ENCODE results near the gene WNT7A.

WNT7A gene

DNA sequence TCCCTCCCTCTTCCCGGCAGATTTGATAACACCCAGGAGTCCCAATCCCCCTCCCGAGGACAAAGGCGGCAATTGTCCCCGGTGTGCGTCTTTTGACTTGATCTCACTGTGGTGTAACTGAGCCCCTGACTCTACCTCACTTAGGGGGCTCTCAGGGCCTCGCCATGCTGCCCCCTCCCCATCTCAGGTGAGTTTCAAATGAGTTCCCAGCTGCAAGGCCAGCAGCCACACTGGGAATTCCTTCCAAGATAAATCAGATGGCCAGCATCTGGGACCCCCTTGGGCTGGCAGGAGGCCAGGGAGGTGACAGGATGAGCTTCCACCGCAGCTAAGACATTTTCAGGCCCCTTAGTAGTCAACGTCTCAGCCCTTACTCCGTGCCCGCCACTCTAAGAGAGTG lies 35.0 kb downstream of the WNT7A start:
- DNase-seq, result no peak

DNA sequence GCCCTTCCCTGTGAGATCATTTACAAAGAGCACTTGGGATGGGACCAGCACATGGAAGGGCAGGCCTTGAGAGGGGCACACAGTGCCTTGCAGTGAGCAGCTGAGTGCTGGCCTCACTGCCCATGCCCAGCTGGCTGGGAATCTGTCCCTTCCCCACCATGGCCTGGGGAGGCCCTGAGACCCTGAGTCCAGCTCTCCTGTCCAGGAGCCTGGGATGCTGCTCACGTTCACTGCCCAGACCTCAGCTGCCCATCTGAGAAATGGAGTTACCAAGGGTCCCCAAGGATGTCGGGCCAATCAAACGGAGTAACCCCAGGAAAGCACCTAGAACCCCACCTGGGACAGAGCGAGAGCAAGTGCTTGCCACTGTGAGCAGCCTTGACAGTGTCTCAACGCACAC lies 35.6 kb downstream of the WNT7A start:
- no peak for DNase-seq

DNA sequence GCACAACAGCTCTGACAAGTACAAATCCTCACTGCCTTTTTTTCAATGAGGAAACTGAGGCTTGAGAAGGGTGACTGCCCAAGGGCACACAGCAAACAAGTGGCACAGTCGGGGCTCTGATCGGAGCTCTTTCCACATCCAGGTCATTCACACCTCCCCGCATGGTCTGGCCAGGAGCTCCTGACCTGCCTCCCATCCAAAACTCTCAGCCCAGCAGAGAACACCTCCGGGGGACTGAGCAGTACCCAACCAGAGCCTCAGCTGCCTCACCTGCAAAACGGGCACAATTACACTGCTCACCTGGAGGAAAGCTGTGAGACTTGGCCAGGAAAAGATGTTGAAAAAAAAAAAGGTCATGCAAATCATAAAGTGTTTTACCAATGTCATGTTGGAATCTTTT lies 36.5 kb downstream of the WNT7A start:
- no peak for DNase-seq

DNA sequence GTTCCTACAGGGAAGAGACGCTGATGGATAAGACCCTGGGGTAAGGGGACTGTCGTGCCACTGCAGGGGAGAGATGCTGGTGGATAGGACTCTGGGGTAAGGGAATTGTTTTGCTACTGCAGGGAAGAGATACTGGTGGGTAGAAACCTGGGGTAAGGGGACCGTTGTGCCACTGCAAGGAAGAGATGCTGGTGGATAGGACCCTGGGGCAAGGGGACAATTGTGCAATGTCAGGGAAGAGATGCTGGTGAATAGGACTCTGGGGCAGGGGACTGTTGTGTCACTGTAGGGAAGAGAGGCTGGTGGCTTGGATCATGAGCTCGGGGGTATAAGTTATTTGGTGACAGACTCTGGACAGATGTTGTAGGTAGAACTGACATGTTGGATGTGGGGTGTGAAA lies 37.6 kb downstream of the WNT7A start:
- DNase-seq, result no peak

DNA sequence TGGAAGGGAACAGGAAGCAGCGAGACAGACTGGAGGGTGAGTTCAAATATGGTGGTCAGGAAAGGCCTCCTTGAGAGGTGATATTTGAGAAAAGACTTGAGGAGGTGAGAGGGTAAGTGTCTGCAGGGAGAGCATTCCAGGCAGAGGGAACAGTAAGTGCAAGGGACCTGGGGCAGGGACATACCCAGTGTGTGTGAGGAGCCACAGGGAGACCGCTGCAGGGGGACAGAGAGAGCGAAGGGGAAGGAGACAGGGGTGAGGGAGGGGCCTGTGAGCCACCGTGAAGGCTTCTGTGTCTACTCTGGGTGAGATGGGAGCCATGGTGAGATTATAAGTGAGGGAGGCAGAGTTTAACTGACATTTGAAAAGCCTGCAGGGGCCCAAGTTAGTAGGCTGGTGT lies 38.0 kb downstream of the WNT7A start:
- DNase-seq, result no peak

DNA sequence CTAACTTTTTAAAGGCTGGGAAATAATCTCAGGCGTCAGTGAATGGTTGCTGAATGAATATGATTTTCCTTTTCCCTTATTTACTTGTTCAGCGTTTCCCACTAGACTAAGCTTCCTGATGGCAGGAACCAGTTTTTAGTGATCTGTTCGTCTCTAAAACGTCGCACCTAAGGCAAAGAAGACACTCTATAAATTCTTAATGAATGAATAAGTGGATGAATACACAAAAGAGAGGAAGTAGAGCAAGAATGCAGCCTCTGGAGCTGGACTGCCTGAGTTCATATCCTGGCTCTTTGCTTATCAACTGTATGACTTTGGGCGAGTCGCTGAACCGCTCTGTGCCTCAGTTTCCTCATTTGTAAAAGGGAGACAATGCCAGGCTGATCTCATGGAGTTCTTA lies 38.7 kb downstream of the WNT7A start:
- DNase-seq, result no peak

DNA sequence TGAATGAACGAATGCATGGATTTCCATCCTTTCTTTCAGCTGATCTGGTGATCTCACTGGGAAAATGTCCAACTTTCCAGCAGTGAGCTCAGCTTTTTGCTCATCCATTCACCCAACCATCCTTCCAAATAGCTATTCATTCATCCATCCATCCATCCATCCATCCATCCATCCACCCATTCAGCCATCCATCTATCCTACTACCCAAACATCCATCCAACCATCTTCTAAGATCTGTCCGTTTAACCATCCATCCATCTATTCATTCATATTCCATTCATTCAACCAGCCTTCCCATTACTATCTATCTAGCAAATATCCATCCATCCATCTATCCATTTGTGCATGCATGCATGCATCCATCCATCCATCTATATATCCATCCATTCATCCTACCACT lies 39.4 kb downstream of the WNT7A start:
- no peak for DNase-seq

DNA sequence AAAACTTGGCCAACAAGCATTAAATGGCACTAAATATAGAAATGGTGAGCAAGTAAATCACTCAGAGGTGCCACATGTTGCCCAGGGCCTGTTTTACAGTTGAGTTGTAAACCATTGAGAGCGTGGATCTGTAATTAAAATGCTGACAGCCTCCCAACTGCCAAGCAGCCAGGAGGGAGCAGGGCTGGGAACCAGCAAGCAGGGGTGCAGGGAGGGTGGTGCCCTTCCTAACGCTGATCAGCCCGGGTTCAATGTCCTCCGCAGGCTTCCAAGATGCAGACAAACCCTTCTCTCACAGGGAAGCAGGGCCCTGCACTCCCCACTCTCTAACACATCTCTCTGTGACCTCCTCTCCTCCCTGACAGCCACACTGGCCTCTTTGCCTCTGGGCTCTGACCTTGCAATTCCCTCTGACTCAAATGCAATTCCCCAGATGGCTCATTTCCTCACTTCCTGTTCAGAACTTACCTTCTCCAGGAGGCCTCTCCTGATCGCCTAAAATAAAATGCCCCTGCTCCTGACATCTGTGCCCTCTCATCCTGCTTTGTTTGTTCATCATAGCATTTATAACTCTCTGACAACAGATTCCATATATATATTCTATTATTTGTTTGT lies 40.0 kb downstream of the WNT7A start:
- no peak for DNase-seq

DNA sequence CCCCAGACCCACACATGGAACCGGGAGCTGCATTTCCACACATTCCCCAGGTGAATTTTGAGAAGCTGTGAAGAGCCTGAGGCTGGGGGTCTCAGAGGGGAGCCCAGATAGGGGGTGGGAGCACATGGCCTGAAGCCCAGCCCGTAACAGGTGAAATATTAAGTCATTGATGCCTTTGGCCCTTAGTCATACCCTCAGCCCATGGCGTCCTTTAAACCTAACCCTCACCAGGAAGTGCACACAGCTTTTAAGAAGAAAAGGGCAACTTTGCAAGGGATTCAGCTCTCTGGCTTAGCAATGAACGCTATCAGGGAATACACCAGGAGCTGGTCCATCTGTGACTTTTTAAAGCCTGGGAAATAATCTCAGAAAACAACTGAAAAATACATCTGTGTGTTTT lies 40.6 kb downstream of the WNT7A start:
- no peak for DNase-seq

DNA sequence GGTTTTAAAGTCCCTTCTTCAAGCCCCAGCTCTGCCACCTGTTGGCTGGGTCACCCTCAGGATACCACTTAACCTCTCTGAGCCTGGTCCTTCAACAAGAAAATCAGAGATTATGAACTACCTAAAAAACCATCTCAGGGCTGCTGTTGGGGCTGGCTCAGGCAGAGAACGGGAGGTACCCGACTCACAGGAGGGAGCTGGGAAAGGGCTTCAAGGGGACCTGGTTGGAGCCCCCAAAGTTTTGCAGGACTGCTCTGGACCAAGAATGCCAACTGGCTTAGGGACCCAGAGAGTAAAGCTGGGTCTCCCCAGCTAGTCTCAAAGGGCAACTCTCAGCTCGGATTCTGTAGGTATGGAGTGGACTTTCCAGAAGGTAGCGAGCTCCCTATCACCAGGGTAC lies 41.5 kb downstream of the WNT7A start:
- no peak for DNase-seq

DNA sequence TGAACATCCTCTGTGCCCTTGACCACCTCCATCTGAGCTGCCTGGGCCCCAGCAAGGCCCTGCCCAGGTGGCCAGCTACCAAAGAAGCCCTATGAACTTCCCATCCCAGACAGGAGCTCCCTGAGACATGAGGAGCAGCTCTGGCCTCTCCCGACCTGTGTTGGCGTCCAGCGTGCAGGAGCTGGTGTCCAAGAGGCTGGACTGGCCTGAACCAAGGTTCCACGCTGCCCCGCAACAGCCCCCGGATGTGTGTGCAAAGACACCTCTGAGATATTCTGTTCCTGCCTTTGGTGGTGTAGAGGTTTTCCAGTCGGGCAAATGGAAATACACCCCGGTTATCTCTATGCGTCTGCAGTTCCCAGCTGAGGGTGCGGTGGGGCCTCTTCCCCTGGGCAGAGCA lies 42.1 kb downstream of the WNT7A start:
- DNase-seq, result no peak

DNA sequence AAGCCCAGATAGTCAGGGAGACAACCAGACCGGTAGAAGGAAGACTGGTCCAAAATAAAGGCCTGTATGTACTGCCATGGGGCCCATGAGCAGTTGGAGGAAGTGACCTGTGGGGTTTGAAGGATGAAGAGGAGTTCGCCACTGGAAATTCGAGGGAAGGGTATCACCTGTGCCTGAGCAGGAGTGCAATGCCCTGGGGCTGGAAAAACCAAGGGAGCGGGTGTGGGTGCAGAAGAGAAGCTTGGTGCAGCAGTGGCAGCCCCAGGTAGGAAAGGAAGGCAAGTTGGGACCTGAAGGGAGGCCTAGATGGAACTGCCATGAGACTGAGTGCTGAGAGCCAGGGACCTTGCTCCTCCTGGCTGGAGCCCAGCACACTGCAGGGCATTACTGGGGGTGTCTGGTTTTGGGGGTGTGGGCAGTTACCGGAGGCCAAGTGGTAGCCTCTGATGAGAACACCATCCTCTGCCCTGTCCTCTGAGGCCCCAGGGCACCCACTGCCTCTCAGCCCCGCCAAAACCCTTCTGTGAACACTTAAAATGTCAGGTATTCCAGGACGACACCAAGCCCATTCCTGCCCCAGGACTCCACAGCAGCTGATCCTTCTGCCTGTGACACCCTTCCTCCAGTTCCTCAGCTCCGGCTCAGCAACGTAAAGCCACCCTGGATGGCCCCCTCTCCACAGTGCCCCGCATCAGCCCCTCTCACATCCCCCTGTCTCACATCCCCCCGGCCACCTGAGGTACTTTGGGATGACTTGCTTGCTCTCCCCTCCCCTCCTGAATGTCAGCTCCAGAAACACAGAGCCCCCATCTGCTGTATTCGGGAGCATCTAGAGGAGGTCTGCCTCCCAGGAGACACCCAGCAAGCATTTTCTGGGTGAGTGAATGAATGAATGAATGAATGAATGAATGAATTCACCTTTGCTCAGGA lies 42.9 kb downstream of the WNT7A start:
- DNase-seq, result no peak

DNA sequence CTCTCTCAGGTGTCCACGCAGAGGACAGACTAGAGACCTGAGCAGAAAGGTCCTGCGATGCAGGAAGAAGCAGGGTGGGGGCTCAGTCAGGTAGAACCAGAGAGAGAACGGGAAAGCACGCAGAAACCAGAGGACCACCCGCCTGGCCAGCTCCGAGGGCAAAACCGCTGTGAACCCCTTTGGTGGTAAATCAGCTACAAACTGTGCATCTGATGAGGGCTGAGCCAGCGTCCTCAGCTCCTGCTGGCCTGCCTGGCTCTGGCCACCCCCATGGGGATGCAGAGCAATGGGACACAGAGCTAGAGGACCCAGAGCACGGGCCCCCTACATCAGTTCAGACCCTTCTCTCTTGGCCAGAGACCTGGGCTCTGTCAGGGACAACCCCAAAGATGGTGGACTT lies 44.6 kb downstream of the WNT7A start:
- no peak for DNase-seq

DNA sequence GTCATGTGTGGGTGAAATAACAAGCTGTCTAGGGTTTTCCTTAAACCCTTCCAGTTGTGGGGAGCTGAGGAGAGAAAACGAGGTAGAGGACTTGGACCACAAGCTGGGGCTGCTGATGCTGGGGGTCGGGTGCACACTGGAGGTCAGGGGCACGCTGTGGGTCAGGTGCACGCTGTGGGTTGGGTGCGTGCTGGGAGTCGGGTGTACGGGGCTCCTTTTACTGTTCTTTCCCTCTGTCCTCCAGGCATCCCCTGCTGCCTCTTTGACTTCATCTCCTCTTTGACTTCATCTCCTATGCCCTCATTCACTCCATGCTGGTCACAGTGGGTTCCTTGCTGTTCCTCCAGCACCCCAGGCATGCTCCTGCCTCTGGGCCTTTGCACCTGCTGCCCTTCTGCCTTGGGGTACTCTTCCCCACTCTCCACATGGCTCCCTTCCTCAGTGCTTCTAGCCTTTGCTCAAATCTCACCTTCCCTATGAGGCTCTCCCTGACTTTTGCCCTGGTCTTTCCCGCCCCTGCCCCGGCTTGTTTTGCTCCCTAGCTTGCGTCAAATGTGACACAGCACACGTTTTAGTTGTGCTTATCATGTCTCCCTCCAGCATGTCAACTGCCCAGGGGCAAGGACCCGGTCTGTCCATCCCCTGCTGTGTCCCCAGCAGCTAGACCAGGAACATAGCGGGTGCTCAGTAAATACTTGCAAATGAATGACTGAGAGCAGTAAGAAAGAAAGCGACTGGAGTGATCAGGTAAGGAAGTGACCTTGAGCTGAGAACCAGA lies 45.4 kb downstream of the WNT7A start:
- DNase-seq, result no peak

DNA sequence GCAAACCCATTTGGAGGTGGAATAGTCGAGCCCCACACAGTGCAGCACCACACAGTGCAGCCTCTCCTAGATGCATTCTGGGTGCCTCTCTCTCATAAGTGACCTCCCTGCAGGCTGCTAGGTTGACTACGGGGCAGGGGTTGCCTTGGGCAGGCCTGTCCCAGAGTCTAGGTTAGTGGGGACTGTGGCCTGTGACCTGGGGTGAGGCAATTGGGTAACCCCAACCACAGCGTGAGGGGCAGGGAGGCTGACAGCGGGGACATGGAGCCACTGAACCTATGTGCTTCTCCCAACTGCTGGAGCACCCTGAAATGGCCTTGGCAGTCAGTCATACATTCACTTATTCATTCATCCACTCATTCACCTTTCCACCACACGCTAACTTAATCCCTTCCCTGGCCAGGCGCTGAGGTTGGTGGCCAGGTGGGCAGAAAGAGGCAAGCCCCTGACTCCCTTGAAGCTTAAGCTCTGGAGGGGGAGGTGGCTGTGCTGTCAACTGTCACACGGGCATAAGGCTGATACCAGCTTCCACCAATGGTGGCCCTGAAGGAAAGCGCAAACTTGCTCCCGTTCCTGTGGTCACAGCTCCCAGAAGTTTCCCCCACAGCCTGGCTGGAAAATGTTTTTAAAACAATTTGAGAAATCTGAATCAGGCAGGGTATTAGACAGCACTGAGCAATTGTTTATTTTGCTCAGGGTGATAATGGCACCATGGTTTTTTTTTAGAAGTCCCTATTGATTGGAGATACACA lies 46.2 kb downstream of the WNT7A start:
- no peak for DNase-seq

DNA sequence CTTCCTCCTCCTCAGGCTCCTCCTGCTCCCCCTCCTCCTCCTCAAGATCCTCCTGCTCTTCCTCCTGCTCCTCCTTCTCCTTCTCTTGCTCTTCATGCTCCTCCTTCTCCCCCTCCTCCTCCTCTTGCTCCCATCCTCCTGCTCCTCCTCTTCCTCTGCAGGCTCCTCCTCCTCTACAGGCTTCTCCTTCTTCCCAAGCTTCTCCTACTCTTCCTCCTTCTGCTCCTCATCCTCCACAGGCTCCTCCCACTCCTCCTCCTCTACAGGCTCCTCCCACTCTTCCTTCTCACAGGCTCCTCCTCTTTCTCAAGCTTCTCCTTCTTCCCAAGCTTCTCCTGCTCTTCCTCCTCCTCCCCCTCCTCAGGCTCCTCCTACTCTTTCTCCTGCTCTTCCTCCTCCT lies 47.7 kb downstream of the WNT7A start:
- DNase-seq, result no peak

DNA sequence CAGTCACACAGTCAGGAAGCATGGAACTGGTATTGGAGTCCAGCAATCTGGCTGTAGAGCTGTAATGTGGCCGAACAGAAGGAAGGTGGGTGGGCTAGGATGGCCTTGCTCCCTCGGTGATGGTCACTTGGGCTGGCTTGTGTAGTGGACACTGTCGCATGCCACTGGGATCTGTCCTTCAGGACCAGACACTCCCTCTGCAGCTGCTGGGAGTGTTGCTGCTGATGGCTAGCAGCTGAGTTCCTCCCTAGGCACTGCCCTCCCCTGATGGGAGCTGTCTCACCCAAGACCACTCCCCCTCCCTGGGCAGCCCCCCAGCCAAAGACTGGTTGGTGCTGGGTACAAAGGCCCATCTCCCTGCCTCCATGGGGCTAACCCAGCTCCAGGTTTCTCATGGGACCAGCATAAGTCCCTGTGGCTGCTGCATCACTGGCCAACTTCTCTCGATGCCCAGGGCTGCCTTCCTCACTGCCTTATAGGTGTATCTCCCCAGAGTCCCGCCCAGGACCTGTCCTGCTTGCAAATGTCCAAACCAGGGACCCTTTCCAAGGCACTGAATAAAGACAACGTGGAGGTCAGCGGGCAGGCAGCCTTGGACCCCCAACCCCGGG lies 48.4 kb downstream of the WNT7A start:
- DNase-seq, result no peak

DNA sequence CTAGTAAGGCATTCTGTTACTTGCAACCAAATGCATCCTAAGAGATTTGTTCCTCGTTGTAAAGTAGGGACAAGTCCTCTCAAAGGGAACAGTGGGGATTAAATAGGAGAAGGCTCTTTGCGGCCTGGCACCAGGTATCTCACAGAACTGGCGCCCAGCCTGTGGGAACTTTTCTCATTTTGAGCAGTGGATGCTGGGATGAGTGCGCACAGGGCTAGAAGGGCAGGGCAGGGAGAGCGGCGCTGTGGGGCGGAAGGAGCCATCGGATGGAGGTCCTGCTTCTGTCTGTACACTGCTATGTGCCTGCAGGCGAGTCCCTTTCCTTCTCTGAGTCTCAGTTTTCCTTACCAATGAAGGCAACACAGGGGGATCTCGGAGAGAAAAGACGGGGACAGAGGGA lies 50.6 kb downstream of the WNT7A start:
- DNase-seq, result no peak

DNA sequence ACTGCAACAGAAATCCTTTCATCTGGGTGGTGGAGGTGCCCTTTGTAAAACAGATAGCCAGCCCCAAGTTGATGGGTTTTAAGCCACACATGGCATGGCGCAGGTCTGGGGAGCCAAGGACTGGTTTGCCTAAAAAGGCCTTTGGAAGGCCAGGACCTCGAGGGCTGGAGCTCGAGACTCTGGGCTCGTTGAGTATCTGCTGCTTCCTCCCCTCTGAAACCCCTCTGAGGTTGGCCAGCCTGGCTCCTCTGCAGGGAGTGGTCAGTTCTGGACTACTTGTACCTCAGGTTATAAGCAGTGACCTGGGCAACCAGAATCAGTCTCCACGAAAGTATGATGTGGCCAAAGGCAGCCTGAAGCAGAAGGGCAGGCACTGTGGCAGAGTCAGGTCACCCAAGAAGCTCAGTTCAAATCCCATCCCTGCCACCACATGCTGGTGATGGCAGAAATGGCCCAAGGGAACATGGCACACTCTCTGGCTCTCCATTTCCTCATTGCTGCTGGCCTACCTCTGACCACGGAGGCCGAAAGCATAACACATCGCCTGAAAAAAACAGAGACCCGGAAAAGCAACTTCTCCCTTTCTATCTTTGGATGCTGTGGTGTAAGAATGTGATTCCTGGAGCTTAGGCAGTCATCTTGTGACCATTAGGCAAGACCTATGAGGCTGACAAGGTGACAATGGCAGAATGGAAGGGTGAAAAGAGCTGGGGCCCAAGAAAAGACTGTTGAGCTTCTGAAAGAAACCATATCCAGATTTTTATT lies 51.2 kb downstream of the WNT7A start:
- no peak for DNase-seq

DNA sequence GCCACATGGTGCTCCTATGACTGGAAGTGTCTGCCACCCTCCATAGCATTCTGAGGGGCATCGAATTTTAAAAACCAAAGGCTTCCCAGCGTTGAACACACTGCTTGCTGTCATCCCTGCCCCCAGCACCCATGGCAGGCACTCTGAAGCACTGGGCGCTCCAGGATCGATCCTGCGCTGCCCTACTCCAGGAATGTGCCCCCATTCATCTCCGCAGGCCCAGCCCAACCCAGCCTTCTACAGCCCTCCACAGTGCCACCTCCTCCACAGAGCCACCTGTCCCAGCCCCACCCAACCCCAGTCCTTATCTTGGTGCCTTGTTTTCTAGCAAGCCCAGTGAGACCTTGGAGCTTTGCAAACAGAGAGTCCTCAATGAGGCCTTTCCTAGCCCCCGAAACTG lies 52.2 kb downstream of the WNT7A start:
- no peak for DNase-seq

DNA sequence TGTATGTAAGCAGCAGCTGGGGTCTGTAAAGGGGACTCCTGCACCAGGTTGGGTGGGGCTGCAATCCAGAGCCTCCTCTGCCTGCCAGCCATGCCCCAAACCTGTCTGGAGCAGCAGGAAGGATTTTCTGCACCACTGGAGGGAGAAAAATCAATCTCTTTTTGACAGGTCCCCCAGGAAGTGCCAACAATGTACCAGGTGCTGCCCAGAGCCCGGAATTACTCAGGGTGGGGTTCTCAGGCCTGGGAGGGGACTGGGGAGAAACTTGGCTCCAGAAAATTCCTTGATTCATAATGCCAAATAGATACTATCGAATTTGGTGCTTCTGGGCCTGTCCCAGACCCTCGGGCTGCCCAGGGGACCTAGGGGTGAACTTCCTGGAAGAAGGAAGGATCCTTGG lies 52.6 kb downstream of the WNT7A start:
- DNase-seq, result no peak

DNA sequence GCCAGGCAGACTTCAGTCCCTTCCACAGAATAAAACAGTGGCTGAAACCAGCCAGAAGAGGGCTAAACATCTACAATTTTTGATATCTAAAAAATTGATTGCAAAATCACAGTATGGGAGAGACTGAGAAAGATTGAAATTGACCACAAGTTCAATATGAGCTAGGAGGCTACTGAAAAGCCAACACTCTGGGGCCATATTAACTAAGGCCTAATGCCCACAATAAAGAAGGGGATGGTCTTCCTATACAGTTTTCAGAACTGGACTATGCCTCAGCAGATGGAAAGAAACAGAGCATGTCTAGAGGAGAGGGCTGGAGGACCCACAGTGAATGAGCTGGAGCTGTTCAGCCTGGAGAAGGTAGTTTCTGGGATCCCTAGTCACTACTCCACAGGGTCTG lies 53.2 kb downstream of the WNT7A start:
- no peak for DNase-seq
